H1 (cell line): ENCODE data around the gene OGFOD3. TPM values are rescaled to one million over a fixed set of nuclear protein-coding genes. Genes with fewer than 3 reads are reported as not detected.

Experiments
- ASH2L ChIP-seq: fragments of 200-600, 300-600 bp; sonication (generic); IDR thresholded peaks from one replicate; pipeline ENCODE4 v1.7.1; 2017; ENCODE audit warnings: low read length
- CHD1 ChIP-seq: IDR thresholded peaks from 2 replicates; pipeline ENCODE4 v1.6.1; 2012; ENCODE audit warnings: low read depth, low read length, improper control_type of control experiment
- EZH2 ChIP-seq: fragments of 200-600 bp; sonication (generic); IDR thresholded peaks from 2 replicates; pipeline ENCODE4 v1.7.1; 2012; ENCODE audit warnings: low read depth, mild to moderate bottlenecking, moderate library complexity, low read length, inconsistent platforms; ENCODE audit not compliant: severe bottlenecking
- GABPA ChIP-seq: IDR thresholded peaks from 2 replicates; pipeline ENCODE4 v1.6.1; 2011; ENCODE audit warnings: mild to moderate bottlenecking, low read length, moderate library complexity, borderline replicate concordance; ENCODE audit not compliant: insufficient read depth
- NRF1 ChIP-seq: IDR thresholded peaks from 2 replicates; pipeline ENCODE4 v1.6.1; 2011; ENCODE audit warnings: mild to moderate bottlenecking, low read depth, low read length, improper control_type of control experiment
- POLR2AphosphoS5 ChIP-seq: IDR thresholded peaks from 2 replicates; pipeline ENCODE4 v1.6.1; 2011; ENCODE audit warnings: low read depth, low read length
- RFX5 ChIP-seq: IDR thresholded peaks from 2 replicates; pipeline ENCODE4 v1.6.1; 2011; ENCODE audit warnings: low read depth, low read length, improper control_type of control experiment, borderline replicate concordance
- polyA plus RNA-seq, 7 experiments: library from polyadenylated mRNA; depleted of rRNA in 3 of 7; stranded (reverse) in 5 of 7; unstranded in 2 of 7; fragments of >200 nt in 5 of 7; fragments of 200-250 nt in 2 of 7; gene quantifications; 1 replicate in 5 of 7; 2 replicates in 1 of 7; 4 replicates in 1 of 7; pipeline versions ENCODE4 v1.2.1 to v1.2.3, GENCODE V29; 2011 to 2013; ENCODE audit warnings: missing spikeins in 2 of 7, mixed read lengths in 2 of 7
- total RNA-seq: library from RNA; stranded (reverse); fragmentation: NEBNext Ultra II Directional; extraction: Animal tissue kit (Norgen Biotek cat#: 25700); gene quantifications from 2 replicates; pipeline ENCODE4 v1.2.1, GENCODE V29; 2021
- TF ChIP-seq, protein P1 (sequence below): IDR thresholded peaks from 2 replicates; pipeline ENCODE4 v1.6.1; 2011; ENCODE audit warnings: low read depth, mild to moderate bottlenecking, low read length; ENCODE audit not compliant: insufficient read depth
- TF ChIP-seq, protein P2 (sequence below): IDR thresholded peaks from 2 replicates; pipeline ENCODE4 v1.6.1; 2012; ENCODE audit warnings: inconsistent platforms

The OGFOD3 gene
- total and polyA plus RNA-seq, 2 of the 8 experiments (the other 6 are each of a cell fraction or from before 2014, with no cell fraction given) = 21.1 to 21.8 TPM

DNA sequence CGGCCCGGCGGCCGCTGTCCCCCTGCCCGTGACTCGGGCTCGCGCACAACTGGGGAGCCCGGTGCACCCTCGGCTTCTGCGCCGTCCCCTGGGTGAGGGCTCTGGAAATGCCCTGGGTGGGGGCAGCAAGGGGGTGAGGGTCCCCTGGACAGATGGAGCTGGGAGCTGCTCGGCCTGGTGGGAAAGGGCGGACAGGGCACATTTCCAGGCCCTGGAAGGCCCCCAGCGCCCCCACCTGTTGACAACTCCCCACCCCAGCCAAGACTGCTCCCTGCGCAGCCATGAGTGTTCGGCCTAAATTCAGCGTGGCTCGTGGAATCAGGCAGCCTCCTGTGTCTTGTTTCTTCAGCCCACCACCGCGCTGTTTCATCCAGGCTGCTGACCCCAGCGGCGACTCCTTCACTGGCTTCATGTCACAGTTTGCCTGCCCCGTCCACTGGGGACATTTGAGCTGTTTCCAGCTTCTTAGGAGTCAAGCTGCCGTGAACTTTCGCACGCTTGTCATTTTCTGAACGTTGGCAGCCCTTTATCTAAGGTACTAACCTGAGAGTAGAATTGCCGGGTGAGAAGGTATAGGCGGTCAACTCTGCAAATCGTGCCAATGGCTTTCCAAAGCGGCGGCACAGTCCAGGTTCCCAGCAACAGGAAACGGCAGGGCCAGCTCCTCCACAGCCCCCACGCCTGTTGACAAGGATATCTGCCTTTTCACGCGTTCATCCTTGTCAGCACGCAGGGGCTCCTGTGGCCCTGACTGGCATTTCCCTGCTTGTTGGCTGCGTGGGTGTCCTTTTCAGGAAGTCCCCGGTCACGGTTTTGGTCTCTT, 45.9 kb downstream of the OGFOD3 start (continued):
- TF ChIP-seq, protein P1, sequence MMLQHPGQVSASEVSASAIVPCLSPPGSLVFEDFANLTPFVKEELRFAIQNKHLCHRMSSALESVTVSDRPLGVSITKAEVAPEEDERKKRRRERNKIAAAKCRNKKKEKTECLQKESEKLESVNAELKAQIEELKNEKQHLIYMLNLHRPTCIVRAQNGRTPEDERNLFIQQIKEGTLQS = no peak
- TF ChIP-seq, protein P2, sequence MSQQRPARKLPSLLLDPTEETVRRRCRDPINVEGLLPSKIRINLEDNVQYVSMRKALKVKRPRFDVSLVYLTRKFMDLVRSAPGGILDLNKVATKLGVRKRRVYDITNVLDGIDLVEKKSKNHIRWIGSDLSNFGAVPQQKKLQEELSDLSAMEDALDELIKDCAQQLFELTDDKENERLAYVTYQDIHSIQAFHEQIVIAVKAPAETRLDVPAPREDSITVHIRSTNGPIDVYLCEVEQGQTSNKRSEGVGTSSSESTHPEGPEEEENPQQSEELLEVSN = no peak
- TF ChIP-seq EZH2 = peak; percentile 52
- no peak for TF ChIP-seq RFX5
- no peak for TF ChIP-seq ASH2L
- no peak for TF ChIP-seq CHD1
- TF ChIP-seq POLR2AphosphoS5 = no peak
- TF ChIP-seq NRF1 = no peak
- no peak for TF ChIP-seq GABPA
